Right lobe of liver (tissue), 6 donors: ENCODE data around the gene MTA1. TPM values are rescaled to one million over a fixed set of nuclear protein-coding genes. Genes with fewer than 3 reads are reported as not detected.

Experiments
- ATAC-seq, 4 donors: fragments of 200-7000 bp; cut with Tn5 transposase; one replicate each; pipeline ENCODE4 v1.9.1; 2020; ENCODE audit warnings: mild to moderate bottlenecking in 4 of 4, moderate library complexity in 4 of 4
- DNase-seq, 3 donors: peaks; one replicate each; pipeline ENCODE4 v3.0.0-alpha.2; 2020
- H3K27ac ChIP-seq, 3 donors: fragments of 200-600 bp; one replicate each; pipeline ENCODE4 v1.8.0; 2022
- H3K27me3 ChIP-seq, 2 donors: fragments of 200-600 bp; one replicate each; pipeline ENCODE4 v1.8.0; 2022
- H3K36me3 ChIP-seq, 4 donors: fragments of 200-600 bp; sonication (generic) in 1 of 4; one replicate each; pipeline versions ENCODE4 v1.5.1 to v1.8.0; 2017 to 2022; ENCODE audit warnings: control low read depth in 1 of 4
- H3K4me1 ChIP-seq, 4 donors: fragments of 200-600 bp; sonication (generic) in 1 of 4; one replicate each; pipeline versions ENCODE4 v1.5.1 to v1.8.0; 2017 to 2022; ENCODE audit warnings: control low read depth in 1 of 4
- H3K4me3 ChIP-seq, 3 donors: fragments of 200-600 bp; one replicate each; pipeline ENCODE4 v1.8.0; 2022
- H3K9me3 ChIP-seq, 4 donors: fragments of 200-600 bp; sonication (generic) in 1 of 4; one replicate each; pipeline versions ENCODE4 v1.5.1 to v1.8.0; 2017 to 2022; ENCODE audit warnings: control low read depth in 1 of 4
- CTCF ChIP-seq, 4 donors: fragments of 200-600 bp in 3 of 4; fragments of 450-650 bp in 1 of 4; IDR thresholded peaks; one replicate each; pipeline versions ENCODE4 v1.5.1 to v1.8.0; 2016 to 2022; ENCODE audit warnings: antibody characterized with exemption in 4 of 4, mild to moderate bottlenecking in 2 of 4
- POLR2A ChIP-seq: fragments of 450-650 bp; IDR thresholded peaks from one replicate; pipeline ENCODE4 v1.6.1; 2017; ENCODE audit warnings: antibody characterized with exemption, mild to moderate bottlenecking
- WGBS: methylation state at CpG from one replicate; pipeline ENCODE4 v1.1.6; 2018; ENCODE audit warnings: low coverage, low lambda C conversion rate; ENCODE audit not compliant: insufficient coverage; ENCODE audit errors: missing lambda C conversion rate; 5-methylcytosine and 5-hydroxymethylcytosine counted together
- intact Hi-C, 2 donors: fragments of 100-400 bp; cut with DNase I; formaldehyde crosslinking; loops; one replicate each; pipeline versions ENCODE4 v1.11.2 to v1.14.1; 2022
- total RNA-seq, 6 experiments: library from RNA; depleted of rRNA in 2 of 6; stranded (reverse); fragments of >200 nt in 2 of 6; fragmentation: NEBNext Ultra II Directional in 3 of 6; extraction: Animal tissue kit (Norgen Biotek cat#: 25700) in 3 of 6; gene quantifications; one replicate each; pipeline versions ENCODE4 v1.1.0 to v1.2.4, GENCODE V29; 2016 to 2023
- donor health status: DM: no; HTN: yes; CAD: no.
- donor health status: DM: no; HTN: no; CAD: no.
- donor health status: DM: no; HTN: no; CAD: no.
- donor health status: DM: no; HTN: yes; CAD: no.
- donor health status: DM: no; HTN: yes; CAD: no.

The MTA1 gene
- total RNA-seq, 6 experiments from 2014 or later, result 18.6 to 45.1 (median 29.2) TPM

- peak in 2 of 3 donors; percentile 61 to 78 for DNase-seq
- Histone ChIP-seq H3K4me1 (peaks cover 0 to 33% (median 11%) of the 10 kb centered on the region in 4 donors), H3K4me3 (peak overlapping the region; percentile 53 to 62 (median 58)), H3K36me3 (no peaks in the 10 kb centered on the region), H3K9me3 (no peaks in the 10 kb centered on the region), H3K27ac (peak overlapping the region; percentile 68 to 91 (median 83)), H3K27me3 (no peaks in the 10 kb centered on the region)
- TF ChIP-seq POLR2A (no peak), CTCF (IDR thresholded peaks at IDR 0.05) (no peak)
- no CpG with 5 or more reads among the region's 33 CpGs for WGBS
- peak in 1 of 4 donors; percentile 0 for ATAC-seq
- intact Hi-C loops, result no loop called here
Observed at GRCh38 chr14:105490267-105490571, 70.6 kb downstream of the MTA1 start.

GRCh38 chr14:105490572-105491365 is 71.1 kb downstream of the MTA1 start, which contains the start of gene TEDC1:
Gene TEDC1, plus strand, starts transcription at chr14:105491246. Its CDS starts 130 bp downstream, at chr14:105491376.
- no peaks in the 10 kb centered on the region for H3K36me3 ChIP-seq
- H3K4me3 ChIP-seq, result peak within 1 kb of the TSS; percentile 55 to 79 (median 71)
- no peaks in the 10 kb centered on the region for H3K27me3 ChIP-seq
- ATAC-seq (peak; percentile 76 to 87 (median 78)), DNase-seq (peak; percentile 99 to 100 (median 100))
- intact Hi-C loops, result no loop called here
- TF ChIP-seq POLR2A (peak; percentile 61), CTCF (IDR thresholded peaks at IDR 0.05) (peak; percentile 71 to 97 (median 86))
- peaks cover 0 to 34% (median 12%) of the 10 kb centered on the region in 4 donors for H3K4me1 ChIP-seq
- WGBS, result 0% methylated on average over 14 of the region's 94 CpGs
- H3K9me3 ChIP-seq, result no peaks in the 10 kb centered on the region
- H3K27ac ChIP-seq, result peak within 1 kb of the TSS; percentile 68 to 91 (median 83)

- TF ChIP-seq POLR2A (peak; percentile 13), CTCF (IDR thresholded peaks at IDR 0.05) (no peak)
- intact Hi-C loops, result no loop called here
- 14% methylated on average over 2 of the region's 53 CpGs for WGBS
- peak; percentile 78 to 86 (median 85) for DNase-seq
- Histone ChIP-seq H3K27me3 (no peaks in the 10 kb centered on the region), H3K36me3 (no peaks in the 10 kb centered on the region), H3K9me3 (no peaks in the 10 kb centered on the region), H3K4me3 (peak overlapping the region; percentile 55 to 79 (median 71)), H3K27ac (peak overlapping the region; percentile 9 to 86 (median 76)), H3K4me1 (peaks cover 0 to 37% (median 15%) of the 10 kb centered on the region in 4 donors)
- ATAC-seq, result peak; percentile 1 to 10 (median 4)
Observed at GRCh38 chr14:105491366-105491973, 71.8 kb downstream of the MTA1 start.

- intact Hi-C loops, result no loop called here
- DNase-seq (peak; percentile 89 to 98 (median 96)), ATAC-seq (peak; percentile 25 to 32 (median 28))
- H3K27me3 ChIP-seq, result no peaks in the 10 kb centered on the region
- peaks cover 0 to 45% (median 18%) of the 10 kb centered on the region in 4 donors for H3K4me1 ChIP-seq
- H3K27ac ChIP-seq, result peak overlapping the region in 2 of 3 donors; percentile 31 to 86
- TF ChIP-seq CTCF (IDR thresholded peaks at IDR 0.05) (no peak), POLR2A (no peak)
- H3K4me3 ChIP-seq, result no peak overlapping the region
- H3K9me3 ChIP-seq, result no peaks in the 10 kb centered on the region
- no peaks in the 10 kb centered on the region for H3K36me3 ChIP-seq
- WGBS, result no CpG with 5 or more reads among the region's 24 CpGs
Observed at GRCh38 chr14:105492031-105492970, 72.7 kb downstream of the MTA1 start.
